Midbrain (tissue), 1 donor: Measurements from ENCODE around the gene ARAP1.
A peak's percentile ranks its signal among the peaks of the same experiment; 100 is the strongest.

Source experiments
- DNase-seq: peaks from one replicate; lab custom pipeline; 2025; lab: John Stamatoyannopoulos, UW

ARAP1 gene

DNA sequence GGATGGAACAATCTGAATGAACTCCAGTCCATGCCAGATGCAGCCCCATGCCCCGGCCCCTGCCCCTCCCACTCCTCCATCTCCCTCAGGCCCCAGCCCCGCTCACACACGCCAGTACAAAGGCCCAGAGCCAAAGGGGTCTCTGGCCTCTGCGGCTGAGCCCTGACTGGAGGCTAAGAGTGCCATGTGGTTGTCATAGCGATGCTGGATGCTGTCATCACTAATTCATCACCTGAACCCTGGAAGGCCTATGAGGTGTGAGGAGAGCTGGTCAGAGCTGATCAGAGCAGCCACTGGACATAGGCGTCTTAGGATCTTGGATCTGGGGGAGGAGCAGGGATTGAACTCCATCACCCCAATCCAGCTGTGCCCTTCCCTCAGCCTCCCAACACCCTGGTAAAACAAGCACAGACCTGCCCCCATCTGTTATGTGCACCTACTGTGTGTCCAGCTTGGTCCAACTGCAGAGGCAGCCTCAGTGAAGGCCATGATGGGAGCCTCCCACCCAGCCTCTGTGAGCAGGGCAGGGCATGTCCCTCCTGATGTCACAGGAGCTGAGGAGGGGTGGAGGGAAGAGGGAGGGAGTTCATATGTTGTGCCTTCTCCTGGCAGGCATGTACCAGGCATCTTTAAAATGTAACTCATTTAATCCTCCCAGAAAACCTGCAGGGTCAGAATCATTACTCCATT lies 94.7 kb downstream of the ARAP1 start:
- DNase-seq, result no peak

DNA sequence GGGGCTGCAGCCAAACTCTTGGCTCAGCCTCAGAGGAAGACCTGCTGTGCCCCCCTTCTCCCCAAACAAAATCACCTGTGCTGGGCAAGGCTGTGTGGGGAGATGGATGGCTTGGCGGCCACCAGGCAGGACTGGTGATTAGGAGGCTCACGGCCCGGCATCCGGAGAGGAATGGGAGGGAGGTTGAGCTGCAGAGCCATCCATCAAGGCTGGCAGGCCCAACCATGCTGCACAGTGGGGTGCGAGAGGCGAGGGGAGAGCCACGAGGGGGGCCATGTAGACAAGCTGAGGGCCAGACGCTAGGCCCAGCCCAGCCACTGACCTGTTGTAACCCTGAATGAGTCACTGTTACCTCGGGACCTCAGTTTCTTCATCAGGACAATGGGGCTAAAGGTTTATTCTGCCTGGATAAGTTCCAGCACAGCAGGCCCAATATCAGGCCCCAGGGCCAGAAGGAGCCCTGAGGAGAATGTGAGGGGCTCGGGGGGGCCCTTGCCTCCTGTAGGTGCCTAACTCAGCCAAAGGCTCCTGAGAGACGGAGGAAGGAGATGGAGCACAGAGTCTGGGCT lies 96.2 kb downstream of the ARAP1 start:
- no peak for DNase-seq

DNA sequence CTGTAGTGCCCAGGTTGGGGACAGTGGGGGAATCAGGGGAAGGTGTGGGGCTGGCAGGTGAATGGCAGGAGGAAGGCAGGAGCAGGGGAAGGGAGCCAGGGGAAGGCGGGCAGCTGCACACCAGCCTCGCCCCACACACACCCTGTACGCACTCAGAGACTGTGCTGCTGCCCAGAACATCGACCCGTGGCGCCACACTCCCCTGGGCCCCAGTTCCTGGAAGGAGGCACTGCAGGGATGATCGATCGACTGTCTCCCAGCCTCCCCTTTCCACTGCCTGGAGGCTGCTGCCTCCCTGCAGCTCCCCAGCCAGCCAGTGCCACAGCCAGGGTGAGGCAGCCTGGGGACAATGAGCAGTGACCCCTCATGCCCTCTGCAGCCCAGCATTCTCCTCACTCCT lies 97.2 kb downstream of the ARAP1 start:
- DNase-seq, result no peak

DNA sequence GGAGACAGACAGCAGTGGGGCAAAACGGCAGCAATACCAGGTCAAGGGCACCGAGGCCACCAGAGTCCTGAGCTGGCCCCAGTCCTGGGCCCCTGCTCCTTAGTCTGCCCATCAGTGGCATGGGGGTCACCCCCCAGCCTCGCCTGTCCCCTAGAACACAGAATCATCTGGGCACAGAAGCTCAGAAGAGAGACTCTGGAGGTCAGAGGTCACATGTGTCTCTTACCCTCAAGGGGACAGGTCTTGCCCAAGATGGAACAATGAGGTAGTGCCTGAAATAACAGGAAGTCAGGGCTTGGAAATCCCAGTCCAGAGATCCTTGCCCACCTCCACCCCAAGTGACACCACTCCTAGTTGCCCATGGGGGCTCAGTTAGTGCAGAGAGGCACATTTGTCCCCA lies 98.6 kb downstream of the ARAP1 start:
- no peak for DNase-seq

DNA sequence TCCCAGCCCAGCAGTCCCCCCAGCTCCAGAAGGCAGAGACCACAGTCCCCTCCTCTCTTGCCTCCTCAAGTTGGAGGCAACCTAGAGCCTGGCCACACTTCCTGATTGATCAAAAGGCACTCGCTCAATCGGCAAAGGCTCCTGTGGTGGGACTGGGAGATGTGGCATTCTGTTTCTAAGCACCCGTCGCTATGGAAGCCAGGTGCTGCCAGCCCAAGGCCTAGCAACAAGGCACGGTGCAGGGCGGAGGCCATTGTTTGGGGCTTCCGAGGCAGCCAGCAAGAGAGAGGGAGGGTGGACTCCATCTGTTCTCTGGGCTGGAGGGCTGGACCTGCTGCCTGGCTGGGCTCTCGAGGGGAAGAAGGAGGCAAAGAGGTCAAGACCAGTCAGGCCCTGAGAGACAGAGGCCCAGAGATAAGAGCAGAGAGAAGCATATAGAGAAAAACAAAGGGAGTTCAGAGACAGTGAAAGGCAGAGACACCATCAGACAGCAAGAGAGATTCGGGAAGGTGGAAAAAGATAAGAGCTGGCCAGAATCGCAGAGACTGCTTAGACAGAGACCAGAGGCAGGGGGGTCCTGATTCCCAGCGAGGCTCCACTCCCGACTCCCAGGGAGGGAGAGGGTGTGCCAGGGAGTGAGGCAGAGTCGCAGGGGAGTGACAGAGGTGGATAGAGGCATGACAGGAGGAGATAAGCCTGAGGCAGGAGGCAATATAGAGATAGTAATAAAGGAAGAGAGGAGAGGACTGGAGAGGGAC lies 99.2 kb downstream of the ARAP1 start:
- DNase-seq, result no peak

DNA sequence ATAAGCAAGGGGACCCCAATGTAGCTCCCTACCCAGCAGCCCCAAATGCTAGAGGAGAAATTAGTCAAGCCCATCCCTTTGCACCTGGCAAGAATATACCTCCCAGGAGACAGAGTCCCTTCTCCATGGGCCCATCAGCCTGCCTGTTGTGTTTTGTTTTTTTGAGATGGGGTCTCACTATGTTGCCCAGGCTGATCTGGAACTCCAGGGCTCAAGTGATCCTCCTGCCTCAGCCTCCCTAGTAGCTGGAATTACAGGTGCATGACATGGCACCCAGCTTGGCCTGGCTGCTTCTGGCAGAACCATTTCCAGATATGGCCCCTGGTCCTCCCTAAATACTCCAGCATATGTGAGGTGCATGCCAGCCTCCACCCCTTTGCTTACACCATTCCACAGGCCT lies 100.1 kb downstream of the ARAP1 start:
- no peak for DNase-seq

DNA sequence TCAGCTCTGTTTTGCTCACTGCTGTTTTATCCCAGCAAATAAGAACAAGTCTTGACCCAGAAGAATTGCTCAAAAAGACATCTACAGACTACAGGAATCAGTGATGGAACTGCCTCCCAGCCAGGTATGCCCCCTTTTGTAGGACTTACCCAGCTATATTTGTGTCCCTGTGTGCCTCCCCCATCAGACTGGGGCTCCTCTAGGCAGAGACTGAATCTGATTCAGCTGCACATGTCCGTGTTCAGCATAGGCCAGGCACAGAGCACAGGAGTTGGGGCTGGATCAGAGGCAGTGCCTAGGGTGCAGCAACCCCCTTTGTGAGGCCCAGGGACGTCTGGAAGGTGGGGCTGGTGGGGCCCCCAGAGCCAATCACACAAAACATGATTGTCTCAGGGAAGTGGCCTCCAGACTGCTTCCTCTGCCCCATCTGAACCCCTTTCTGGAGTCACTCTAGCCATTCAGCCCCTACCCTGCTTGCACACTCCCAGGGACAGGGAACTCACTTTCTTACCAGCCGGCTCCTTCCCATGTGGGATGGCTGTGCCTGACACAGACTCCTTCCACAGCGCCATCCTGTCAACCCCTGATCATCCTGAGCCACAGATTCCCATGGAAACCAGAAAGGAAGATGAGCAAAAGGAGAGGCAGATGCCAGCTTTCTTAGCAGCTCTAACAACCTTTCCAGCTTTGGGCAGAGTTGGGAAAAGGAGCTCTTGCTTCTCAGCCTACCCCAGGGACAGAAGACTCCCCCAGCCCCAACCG lies 102.8 kb downstream of the ARAP1 start:
- DNase-seq, result no peak

DNA sequence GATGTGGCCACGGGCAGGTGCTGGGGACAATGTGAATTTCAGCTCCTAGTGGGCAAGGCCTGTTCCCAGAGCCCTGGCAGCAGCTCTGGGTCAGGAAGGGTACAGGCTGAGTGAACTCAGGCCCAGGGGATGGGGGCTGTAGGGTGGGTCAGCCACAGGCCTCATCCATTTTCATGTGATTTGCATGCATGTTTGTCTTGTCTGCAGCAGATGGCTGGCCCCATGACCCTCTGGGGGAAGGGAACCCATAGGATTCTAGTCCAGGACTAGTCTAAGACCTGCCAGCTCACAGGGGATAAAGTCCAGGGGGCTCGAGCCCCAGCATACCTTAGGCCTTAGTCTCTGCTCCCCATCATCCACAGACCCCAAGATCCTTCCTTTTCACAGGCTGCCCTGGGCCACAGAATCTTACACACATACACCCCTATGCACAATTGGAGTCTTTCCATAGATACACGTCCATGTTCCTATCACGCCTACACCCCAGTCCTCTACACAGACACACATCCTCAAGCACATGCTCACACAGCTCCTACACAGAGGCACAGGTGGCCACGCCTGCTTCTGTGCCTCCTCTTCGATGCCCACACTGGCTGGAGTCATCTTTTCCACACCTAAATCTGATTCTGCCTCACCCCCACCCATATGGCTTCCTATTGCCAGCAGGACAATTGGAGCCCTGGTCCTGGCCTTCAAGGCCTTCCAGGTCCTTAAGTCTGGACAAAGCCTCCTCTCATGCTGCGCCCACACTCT lies 103.6 kb downstream of the ARAP1 start:
- DNase-seq, result no peak

DNA sequence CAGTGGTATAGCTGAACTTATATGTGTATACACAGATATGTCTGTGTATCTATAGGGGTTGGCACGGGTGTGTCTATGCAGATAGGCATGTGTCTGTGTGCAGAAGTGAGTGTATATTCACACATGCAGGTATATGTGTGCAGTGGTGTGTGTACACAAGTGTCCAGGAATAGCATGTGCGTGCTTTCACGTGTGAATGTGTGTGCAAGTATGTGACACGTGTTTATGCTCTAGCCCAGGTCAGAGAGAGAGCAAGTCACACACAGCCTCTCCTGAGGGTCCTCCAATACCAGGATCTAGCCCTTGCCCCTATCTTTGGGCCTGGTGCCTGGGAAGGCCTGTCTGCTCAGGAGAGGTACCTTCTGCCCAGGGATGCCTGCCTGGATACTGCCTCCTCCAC lies 104.3 kb downstream of the ARAP1 start:
- no peak for DNase-seq

DNA sequence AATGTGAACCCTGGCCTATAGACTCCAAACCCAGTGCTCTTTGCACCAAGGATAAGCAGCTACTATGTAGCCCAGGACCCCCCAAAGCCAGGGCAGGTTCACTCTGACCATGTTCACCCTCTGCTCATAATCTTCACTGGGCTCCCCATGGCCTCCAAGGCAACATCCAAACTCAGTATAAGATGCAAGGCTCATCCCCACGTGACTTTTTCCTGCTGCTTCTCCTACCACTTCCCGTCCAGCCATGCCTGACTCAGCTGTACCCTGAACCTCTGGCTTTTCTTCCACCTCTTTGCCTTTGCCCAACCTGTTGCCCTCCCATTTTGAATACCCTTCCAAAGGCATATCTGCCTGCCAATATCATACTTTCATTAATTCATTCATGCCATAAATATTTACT lies 105.7 kb downstream of the ARAP1 start:
- DNase-seq, result no peak

DNA sequence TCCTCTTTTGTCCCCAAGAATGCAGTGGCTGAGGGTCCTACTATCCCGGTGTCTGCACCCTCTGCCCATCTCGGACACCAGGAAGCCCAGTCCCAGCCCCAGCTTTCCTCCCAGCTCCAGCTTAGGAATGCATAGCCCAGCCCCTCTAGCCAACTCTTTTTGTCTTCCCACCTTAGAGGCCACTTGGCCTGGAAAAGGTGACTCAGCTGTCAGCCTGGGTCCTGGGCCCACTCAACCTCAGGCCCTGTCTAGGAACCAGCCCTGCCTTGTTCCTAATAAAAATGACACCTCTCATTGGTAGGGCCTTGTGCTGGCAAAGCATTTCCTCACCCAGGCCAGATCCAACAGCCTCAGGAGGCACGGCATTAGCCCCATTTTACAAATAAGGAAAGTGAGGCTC lies 106.2 kb downstream of the ARAP1 start:
- DNase-seq, result no peak

DNA sequence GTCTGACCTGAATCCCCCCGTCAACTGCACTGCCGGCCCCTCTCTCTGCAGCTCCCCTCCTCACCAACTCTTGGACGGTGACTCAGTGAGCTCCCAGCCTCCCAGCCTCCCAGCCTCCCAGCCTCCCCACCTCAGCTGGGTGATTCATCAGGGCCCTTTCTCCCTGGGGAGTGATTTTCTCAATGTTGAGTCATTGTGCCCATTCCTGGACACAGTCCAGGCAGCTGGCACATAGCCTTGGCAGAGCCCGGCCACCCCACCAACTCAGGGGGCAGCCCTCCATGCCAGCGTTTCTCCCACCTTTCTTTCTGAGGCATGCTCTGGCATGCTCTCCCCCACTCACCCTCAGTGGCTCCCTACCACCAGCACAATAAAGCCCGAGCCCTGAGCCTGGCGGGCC lies 108.7 kb downstream of the ARAP1 start:
- DNase-seq, result no peak

DNA sequence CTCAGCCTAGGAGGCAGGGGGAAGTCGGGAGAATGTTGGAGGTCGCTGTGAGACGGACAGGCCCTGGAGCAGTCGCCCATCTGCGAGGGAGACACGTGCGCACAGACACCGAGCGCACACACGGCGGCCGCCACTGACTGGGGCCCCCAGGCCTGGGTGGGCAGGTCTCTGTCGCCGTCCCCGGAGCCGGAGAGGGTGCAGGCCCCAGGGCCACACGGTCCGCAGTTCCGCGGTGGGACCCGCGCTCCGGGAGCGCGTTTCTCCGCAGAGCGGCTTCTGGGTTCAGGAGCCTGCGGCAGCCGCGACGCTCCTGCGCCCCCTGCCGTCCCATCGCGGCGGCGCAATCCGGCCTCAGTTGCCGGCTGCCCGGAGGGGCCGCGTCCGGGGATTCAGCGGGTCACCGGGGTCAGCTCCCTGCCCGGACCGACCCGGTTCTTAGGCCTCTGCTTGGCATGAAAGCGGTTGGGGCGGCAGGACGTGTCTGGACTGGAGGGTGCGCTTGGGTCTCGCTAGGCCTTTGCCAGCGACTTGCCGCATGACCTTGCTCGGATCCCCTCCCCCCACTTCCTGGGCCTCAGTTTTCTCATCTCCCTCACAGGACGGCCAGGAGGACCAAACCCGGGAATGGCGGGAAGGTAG lies 109.2 kb downstream of the ARAP1 start:
- peak; percentile 64 for DNase-seq

DNA sequence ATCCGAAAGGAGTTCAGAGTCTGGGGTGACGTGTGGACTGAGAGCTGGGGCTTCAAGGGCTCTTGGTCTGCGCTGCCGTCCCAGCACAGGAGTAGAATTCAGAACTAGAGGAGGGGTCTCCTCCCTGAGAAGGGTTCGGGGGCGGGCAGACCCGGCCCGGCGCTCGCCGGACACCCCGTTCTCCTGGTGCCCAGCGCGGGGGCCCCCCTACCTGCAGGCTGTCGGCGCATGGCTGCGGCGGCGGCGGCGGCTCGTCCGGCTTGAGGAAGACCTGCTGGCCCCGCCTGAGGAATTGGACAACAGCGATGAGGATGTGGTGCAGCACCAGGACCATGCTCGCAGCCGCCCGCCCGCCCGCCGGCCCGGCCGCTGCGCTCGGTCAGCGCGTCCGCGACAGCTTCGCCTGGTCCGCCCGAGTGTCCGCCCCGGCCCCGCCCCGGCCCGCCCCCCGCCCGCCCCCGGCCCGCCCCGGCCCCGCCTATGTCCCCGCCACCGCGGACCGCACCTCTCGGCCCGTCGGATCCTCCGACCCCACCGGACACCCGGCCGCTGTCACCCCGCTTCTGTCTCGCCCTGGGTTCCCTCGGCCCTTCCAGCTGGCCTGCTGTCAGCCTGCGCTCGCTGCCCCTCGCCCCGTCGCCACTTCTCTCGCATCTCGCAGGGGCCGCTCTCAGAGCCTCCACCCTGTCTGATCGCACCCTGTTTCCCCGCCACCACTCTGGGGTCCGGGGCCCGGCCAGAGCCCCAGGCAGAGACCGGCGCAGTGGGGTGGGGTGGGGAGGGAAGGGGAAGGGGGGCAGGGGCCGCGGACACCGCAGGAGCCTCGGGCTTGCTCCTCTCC lies 109.9 kb downstream of the ARAP1 start:
- no peak for DNase-seq

DNA sequence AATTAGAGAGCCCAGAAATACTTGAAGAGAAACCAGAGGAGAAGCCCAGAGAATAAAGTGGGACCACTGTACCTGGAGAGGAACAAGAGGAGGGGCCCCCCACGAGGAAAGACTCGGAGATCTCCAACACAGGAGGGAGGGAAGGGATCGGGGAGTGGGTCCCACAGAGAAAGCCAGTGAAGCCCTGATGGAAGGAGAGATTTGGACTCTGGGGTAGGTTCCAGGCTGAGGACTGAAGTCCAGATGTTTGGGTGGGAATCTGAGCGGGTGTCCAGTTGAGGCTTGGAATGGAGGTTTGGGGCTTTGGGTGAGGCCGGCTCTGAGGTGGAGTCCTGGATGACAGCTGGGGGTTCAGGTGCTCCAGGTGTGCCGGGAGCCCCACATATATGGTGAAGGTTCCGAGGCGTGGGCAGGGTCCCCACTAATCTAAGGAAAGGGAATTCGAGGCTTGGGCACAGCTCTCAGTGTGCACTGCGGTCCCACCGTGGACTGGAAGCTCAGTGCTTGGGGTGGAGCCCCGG lies 110.6 kb downstream of the ARAP1 start:
- no peak for DNase-seq

DNA sequence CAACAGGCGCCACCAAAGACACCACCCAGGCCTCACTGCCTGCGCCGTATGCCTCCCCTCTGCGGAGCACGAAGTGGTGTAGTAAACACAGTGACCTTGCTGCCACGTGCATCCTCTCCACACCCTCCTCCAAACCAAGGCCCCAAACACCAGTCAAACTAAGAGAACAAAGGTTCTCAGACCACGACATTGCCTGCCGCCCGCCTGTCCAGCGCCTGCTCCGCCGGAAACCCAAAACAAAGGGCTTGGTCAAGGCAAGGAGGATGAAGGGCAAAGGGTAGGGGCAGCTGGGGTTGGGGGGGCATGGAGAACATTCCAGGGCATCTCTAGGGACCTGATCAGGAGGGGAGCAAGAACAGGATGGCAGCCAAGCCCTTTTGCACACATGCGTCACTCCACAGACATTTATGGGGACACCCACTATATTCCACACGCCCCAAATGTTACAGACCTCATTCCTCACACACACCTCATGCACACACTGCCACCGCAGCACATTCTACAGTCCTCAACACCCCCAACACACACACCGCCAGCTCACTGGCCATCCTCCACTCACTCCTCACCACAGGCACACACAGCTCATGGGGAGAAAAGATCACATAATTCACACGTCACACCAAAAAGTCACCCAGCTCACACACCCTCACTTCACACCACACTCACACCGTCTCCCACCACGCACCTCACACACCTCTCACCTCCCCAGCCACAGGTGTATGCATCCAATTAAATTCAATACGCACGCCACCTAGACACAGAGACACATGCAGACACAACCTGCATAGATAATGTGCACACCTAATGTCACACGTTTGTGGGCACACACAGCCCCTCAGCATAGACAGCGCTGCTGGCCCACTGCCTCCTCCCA lies 112.5 kb downstream of the ARAP1 start:
- no peak for DNase-seq

DNA sequence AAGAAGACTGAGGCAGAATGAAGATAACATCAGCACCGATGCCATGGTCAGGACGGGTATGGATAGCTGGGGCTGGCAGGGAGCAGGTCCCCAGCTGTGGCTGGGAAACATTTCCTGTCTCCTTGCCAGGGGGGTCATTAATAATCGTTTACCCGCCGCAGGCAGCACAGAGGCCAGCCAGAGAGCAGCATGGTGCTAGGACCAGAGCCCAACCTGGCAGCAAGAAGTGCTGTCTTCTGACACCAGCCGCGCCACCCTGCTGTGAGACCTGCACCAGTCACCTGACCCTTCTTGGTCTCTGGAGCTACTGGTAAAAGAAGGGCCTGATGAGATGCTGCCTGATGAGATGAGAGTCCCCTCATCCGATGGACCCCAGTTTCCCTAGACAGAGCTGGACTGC lies 114.3 kb downstream of the ARAP1 start:
- DNase-seq, result no peak

DNA sequence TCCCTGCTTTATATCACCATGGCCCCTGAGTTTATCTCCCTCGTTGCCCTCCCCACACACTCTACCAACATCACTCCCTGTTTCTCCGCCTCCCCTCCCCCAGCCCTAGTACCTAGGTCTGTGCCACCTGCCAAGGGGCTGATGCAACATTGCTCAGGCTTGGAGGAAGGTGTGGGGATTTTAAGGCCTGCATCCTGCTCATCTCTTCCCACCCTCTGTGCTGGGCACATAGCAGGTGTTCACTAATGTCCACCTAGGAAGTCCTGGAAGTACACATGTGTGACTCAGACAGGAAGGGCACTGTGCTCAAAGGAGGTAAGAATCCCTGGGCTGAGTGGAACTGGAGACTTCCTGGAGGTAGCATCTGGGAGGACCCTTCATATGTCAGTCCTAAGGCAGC lies 115.0 kb downstream of the ARAP1 start:
- DNase-seq, result no peak

DNA sequence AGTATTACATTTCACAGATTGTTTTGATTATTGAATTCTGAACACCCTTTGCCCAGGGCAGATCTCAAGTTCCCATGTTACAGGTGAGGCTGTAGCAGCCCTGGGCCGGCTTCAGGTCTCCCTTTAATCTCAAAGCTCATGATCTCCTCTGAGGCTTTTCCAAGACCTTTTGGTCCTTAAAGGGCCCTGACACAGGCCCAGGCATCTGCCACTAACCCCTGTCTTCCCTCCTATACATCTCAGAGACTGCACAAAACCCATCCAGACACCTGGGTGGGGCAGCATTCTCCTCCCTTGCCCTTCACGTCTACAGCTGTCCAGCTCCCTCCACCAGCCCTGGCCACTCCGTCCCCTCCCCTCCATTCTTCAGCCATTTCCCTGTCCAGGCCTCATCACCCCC lies 115.8 kb downstream of the ARAP1 start:
- no peak for DNase-seq
